ENCODE results near the gene LTBP3.
"Not testable (repeated sequence)": the region's sequence is repeated elsewhere in the genome, so short reads cannot be mapped to it uniquely, and the experiment has no call there.

The LTBP3 gene

DNA sequence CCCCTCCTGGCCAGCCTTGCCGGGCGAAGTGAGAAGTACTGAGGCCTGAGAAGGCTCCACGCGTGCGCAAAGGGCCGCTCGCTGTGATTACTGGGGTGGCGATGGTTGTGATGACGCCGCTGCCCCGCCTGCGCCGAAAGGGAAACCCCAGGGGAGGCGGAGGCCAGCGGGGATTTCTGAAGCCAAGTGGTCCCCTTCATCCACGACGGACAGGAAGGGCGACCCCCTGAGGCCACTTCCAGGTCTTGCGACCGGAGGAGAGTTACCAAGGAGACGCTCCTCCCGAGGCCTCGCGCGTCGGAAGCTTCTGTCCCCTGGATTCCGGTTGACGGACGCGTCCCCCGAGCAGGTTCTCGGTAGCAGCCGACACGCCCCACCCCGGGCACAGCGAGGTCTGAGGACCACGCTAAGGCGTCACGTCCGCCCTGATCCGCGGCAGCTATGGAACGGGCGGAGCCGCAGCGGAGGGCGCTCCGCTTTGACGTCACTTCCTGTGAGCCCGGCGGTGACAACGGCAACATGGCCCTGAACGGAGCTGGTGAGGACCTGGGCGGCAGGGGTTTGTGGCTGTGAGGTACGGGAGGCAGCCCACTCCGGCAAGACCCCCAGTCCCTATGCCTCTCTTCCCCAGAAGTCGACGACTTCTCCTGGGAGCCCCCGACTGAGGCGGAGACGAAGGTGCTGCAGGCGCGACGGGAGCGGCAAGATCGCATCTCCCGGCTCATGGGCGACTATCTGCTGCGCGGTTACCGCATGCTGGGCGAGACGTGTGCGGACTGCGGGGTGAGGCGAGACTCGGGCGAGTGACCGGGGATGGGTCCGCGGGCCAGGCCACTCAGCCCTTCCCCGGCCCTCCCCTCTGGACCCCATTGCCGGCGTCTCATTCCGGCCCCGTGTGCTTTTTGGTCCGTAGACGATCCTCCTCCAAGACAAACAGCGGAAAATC is 12.1 kb upstream of the LTBP3 start, which contains the start of gene ZNRD2:
TSS of gene ZNRD2 (plus strand) at position 505 of the 946 bp plus-strand sequence. CDS start at position 520, 15 bp downstream.
- peak; percentile 97 for DNase-seq

- no peak for DNase-seq
These were observed 11.2 kb upstream of the LTBP3 start for GRCh38 chr11:65569164-65569972.

GRCh38 chr11:65565624-65566453 is 7.7 kb upstream of the LTBP3 start:
- DNase-seq, result no peak

DNA sequence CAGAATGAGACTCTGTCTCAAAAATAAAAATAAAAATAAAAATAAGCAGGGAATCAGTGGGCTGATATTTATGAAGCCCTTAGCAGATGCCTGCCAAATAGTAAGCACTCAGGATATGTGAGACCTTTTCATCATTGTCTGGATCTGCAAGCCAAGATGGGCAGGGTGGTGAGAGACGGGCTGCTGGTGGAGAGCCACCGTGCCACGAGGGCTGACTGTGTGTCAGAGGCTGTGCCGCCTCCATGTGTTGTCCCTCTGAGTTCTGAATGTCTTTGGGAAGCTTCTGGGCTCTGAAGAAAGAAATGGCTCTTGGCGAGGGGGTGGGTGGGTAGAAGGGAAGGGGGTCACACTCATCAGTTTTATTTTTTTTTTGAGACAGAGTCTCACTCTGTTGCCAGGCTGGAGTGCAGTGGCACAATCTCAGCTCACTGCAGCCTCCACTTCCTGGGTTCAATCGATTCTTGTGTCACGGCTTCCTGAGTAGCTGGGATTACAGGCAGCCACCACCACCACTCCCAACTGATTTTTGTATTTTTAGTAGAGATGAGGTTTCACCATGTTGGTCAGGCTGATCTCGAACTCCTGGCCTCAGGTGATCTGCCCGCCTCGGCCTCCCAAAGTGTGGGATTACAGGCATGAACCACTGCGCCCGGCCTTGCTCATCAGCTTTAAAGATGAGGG is 6.9 kb upstream of the LTBP3 start:
- not testable (repeated sequence) for DNase-seq

GRCh38 chr11:65563601-65564000 is 5.4 kb upstream of the LTBP3 start:
- DNase-seq, result no peak

- DNase-seq, result no peak
These were observed 4.6 kb upstream of the LTBP3 start for GRCh38 chr11:65562788-65563187.

DNA sequence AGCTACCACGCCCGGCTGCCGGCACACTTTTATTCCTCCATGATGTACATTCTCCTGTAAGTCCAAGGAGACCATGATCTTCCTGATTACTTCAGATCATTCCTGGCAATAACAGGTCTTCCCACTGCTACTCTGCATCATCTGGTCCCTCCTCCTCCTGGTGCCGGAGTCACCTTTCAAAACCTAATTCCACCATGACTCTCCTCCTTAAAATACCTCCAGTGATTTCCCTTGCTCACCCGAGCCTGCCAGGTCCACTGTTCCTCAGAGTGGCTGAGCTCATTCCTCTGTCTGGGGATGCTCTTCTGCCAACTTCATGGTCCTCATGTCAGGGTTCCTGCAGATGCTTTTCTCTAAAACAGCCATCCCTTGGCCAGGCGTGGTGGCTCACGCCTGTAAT is 3.9 kb upstream of the LTBP3 start:
- DNase-seq, result no peak

DNA sequence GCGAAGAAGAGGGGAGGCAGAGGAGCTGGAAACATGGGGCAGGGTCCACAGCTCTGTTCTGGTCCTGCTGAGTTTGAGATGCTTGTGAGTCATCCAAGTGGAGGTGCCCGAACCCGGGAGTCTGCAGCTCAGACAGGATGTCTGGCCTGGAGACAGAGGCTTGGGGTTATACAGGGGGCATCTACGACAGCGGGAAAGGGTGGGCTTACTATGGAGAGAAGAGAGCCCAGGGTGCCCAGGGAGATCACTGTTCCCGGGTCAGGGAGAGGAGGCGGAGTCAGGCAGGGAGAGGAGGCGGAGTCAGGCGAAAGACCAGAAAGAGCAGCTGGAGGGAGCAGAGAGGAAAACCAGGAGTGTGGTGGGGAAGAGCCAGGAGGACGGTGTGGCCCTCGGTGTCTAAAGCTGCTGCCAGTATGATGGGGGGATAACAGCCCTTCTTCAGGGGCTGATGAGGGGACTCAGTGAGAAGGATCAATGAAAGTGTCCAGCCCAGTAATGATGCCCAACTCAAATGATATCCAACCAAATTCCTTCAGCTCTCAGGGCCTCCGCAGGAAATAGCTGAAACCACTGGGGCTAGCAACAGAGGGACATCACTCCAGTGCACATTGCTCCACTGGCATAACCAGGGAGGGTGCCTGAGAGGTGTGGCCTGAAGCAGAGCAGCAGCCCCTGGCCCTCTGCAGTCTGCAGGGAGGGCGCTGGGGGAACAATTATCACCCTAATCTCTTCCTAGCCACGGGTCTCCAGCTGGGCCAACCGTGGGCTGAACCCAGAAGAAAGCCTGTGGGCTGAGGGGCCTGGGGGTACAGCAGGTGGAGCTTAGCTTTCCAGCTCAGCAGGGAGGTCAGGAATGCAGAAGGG is 2.6 kb upstream of the LTBP3 start:
- DNase-seq, result no peak

DNA sequence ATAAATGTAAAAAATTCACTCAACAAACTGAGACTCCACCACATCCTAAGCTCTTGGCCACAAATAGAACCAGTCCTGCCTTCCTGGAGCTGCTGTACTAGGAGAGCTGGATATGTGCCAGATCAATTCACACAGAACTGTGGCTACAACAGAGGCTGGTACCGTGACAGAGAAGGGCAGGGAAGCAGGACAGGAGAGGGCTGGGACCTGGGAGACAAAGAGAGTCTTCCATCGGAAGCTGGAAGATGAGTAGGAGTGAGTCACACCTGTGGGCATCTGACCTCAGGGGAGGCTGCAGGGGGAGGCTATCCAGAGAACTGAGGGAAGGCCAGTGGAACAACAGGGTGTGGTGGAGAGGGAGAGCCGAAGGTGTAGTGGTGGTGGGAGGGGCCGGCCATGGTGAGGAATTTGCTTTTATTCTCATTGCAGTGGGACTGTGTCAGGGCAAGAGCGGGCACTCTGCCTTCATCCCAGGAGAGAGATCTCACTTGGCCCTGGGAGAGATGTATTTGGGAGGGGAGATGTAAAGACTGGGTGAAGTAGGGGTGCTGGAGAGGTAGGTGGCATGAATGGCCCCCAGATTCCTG is 1.9 kb upstream of the LTBP3 start:
- DNase-seq, result peak; percentile 48

DNA sequence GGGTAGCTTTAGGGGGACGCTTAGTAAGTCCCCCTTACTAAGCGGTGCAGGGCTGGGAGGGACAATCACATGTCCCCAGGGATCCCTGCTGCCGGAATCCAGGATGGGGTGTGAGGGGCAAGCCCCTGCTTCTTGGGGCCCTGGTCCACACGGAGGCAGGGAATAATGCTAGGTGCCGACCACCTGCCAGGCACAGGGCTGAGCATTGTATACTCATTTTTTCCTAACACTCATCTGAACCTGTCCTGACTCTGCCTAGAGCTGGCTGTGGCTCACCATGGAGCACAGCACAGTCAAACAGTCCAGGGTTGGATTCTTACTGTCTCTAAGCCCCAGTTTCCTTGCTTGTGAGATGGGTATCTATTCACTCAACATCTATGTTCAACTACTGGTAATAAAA is 1.4 kb upstream of the LTBP3 start:
- DNase-seq, result no peak

DNA sequence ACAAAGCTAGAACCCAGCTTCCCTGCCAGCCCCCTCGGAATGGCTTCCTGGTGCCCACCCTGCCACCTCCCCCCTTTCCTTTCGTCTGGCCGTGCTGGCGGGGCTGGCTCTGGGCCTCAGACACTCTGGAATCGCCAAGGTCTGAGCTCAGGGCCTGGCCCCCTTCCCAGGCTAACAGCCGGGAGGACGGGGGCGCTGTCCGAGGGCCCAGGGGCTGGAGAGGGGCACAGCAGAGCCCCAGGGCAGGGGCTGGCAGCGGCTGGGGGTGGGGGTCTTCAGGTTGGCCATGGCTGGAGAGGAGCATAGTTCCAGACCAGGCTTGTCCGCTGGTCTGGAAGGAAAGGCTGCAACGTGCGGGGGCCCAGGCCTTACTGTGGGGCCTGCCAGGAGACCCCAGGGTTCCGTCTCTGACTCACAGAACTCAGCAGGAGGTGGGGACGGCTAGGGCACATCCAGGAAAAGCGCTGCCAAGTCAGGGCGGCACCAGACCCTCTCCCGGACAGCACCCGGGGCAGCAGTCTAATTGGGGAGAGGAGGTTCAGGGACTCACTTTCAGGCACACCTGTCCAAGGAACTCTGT is 861 bp upstream of the LTBP3 start:
- DNase-seq, result no peak

DNA sequence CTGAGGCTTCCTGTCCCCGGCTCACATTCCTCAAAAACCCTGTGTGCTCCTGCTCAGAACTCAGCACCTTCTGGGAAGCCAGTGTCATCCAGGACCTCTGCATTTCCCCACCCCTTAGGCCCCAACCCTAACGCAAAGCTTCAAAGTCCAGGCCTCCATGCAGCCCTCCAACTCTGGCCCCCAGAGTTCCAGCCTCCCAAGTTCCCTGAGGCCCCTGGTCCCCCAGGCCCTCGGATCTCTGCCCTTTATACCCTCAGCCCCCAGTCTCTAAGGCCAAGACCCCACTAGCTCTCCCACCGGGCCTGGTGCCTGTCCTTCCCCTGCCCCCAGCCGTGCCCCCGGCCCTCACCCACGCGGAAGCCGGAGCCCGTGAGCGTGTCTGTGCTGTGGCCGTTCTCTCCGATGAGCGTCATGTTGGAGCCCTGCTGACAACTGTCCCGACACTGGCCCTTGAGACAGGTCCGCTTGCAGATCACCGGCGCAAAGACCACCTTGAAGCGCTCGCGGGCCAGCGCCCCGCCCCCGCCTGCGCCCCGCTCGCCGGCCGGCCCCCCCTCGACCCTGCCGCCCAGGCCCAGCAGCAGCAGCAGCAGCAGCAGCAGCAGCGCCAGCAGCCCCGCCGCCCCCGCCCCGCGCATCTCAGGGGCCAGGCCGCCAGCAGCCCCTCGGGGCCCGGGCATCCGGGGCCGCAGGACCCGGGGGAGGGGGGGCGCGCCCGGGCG is 718 bp downstream of the LTBP3 start:
- DNase-seq, result no peak

DNA sequence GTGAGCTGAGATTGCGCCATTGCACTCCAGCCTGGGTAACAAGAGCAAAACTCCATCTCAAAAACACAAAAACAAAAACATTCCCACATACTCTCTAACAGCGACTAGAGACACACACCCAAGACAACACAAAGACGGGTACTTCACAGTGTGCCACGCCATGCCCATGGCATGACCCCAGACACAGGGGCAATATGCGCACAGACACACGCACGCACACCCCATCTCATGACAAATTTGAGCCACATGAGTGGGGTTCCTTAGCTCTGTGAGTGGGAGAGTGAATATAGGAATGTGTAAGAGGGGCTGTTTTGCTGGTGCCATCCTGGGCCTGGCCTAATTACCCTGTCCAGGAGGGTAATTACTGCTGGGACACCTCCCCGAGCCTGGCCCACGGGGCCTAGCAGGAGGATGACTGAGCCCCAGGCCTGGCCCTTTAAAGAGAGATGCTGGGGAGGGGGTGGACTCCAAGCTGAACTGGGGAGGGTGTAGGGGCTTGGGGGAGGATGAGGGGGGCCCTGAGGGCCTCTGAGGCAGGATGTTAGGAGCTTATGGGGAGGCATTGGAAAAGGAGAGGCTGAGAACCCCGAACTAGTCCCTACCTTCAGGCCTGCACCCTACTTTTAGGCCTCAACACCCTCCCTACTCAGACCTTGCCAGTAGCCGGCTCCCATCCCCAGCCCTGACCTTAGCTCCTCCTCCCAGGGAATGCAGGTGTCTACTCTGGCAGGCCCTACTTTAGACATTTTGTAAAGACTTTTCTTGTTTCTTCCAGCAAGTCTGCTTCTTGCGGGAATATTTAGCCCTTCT is 1.5 kb downstream of the LTBP3 start:
- DNase-seq, result no peak

DNA sequence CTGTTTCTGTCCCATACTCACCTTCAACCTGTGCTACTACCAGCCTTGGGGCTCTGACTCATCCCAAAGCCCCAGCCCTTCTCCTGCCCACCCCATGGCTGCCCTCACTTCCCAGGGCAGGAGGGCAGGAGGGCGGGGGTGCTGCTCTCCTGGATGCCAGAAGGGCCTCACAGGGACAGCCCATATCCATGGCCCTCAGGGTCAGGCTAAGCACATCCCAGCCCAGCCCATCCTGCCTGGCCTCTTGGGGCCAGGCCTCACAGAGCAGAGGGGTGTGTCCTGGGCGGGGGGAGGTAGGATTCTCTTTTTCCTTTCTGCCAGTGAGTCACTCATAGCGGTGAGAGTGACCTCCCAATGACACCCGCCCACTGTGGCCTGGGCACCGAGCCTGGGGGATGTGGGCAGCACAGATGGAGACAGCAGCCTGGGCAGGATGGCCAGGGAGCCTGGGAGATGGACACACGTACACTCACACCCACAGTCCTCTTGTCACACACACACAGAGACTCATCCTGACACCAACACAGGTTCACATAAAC is 2.4 kb downstream of the LTBP3 start:
- DNase-seq, result no peak

DNA sequence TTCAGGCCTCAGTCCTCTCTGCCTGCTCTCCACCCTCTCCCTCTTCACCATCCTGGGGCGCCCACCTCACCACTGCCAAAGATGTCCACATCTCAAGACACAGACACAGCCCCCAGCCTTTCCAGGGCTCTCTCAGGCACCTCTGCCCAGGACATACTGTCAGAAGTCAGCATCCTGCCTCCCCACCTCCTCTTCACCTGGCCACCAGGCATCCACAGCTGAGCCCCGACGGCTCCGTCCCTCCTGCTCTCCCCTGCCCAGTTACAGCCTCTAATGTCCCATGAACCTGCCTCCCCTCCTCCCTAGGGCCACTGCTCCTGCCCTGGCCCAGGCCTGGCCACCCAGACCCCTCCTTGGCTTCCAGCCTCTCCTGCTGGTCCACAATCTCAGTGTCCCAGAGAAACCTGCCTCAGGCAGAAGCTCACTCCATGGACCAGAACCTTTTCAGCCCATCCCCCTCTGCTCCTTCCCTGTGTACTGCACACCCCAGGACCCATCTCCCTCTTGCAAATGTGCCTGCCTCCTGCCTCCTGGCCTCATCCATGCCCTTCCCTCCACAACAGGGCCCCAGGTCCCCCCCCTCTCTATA is 3.2 kb downstream of the LTBP3 start:
- DNase-seq, result no peak

DNA sequence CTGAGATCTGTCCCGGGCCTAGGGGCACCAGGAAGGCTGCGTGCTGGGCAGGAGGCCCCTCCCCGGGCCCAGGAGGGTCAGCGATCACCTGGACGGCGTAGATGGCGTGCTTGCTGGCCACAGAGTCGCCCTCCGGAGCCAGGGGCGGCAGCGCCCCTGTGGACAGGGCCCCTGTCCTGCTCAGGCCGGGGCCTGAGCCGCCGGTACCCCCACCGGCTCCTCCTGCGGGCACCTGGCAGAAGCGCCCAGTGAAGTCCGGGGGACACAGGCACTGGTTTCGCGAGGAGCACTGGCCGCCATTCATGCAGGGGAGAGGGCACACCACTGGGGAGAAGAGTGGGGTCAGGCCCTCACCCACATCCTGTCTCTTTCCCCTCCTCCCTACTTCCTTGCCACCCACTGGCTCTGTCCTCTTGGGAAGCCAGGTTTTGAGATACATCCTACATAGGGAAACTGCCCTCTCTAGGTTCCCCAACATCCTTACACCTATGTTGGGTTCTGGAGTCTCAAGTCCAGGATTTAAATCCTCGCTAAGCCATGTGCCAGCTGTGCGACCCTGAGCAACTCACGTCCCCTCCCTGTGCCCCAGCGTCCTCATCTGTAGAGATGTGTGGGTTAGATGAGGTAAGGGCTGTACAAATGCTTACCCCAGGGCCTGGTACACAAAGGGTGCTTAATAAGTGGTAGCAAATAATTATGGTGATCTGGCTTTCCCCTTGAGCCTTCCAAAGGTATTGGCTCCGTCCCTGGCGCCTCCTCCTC is 3.9 kb downstream of the LTBP3 start:
- DNase-seq, result no peak

- peak; percentile 87 for DNase-seq
These were observed 4.7 kb downstream of the LTBP3 start for GRCh38 chr11:65553301-65554001.

Data from NCI-H510A (cell line).